Gastroesophageal sphincter (tissue), 3 donors: ENCODE measurements around the gene APOL6.

Experiments
- EP300 ChIP-seq: sonication (generic); formaldehyde crosslinking; IDR thresholded peaks from one replicate; pipeline ENCODE4 v1.6.1; 2017; ENCODE audit warnings: antibody characterized with exemption, mild to moderate bottlenecking
- POLR2A ChIP-seq, 2 donors: fragments of 450-650 bp; IDR thresholded peaks; one replicate each; pipeline ENCODE4 v1.6.1; 2017; ENCODE audit warnings: antibody characterized with exemption in 2 of 2, mild to moderate bottlenecking in 2 of 2, moderate library complexity in 1 of 2
- POLR2AphosphoS5 ChIP-seq: sonication (generic); formaldehyde crosslinking; IDR thresholded peaks from one replicate; pipeline ENCODE4 v1.6.1; 2017; ENCODE audit warnings: antibody characterized with exemption
- TF ChIP-seq, protein P1 (sequence below), 4 experiments: fragments of 200-600 bp in 2 of 4; fragments of 450-650 bp in 2 of 4; sonication (generic) in 1 of 4; IDR thresholded peaks; one replicate each; pipeline ENCODE4 v1.5.1; 2017 to 2019; ENCODE audit warnings: antibody characterized with exemption in 4 of 4, mild to moderate bottlenecking in 2 of 4, moderate library complexity in 2 of 4

DNA sequence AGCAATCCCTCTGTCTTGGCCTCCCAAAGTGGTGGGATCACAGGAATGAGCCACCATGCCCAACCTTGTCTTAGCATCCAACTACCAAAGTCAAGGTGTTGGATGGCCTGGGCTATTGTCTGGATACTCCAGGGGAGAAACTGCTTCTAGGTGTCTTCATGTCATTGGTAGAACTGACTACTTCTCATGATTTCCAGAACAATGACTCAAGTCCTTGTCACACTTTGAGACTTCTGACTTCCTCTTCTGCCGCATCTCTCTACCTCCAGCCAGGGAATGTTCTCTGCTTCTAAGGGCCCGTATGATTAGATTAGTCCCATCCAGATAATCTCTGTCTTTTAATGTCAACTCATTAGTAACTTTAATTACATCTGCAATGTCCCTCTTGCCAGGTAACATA lies 30.6 kb downstream of the APOL6 start:
- TF ChIP-seq, protein P1, sequence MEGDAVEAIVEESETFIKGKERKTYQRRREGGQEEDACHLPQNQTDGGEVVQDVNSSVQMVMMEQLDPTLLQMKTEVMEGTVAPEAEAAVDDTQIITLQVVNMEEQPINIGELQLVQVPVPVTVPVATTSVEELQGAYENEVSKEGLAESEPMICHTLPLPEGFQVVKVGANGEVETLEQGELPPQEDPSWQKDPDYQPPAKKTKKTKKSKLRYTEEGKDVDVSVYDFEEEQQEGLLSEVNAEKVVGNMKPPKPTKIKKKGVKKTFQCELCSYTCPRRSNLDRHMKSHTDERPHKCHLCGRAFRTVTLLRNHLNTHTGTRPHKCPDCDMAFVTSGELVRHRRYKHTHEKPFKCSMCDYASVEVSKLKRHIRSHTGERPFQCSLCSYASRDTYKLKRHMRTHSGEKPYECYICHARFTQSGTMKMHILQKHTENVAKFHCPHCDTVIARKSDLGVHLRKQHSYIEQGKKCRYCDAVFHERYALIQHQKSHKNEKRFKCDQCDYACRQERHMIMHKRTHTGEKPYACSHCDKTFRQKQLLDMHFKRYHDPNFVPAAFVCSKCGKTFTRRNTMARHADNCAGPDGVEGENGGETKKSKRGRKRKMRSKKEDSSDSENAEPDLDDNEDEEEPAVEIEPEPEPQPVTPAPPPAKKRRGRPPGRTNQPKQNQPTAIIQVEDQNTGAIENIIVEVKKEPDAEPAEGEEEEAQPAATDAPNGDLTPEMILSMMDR (IDR thresholded peaks at IDR 0.05), result no peak
- TF ChIP-seq EP300, result no peak
- TF ChIP-seq POLR2A (IDR thresholded peaks at IDR 0.05), result no peak
- TF ChIP-seq POLR2AphosphoS5, result no peak
